H9 (cell line): ENCODE results near the gene POU2F3. TPM values are rescaled to one million over a fixed set of nuclear protein-coding genes. Genes with fewer than 3 reads are reported as not detected.

Source experiments
- DNase-seq: peaks from one replicate; pipeline ENCODE4 v3.0.0-alpha.2; 2017
- H2AFZ ChIP-seq: one replicate; pipeline ENCODE4 v1.6.1; 2013; ENCODE audit warnings: mild to moderate bottlenecking, low read length, control low read depth, moderate library complexity
- H2AK5ac ChIP-seq: 2 replicates; pipeline ENCODE4 v1.6.1; 2013; ENCODE audit warnings: low read length, control low read depth, mixed read lengths; ENCODE audit not compliant: insufficient read length
- H2BK120ac ChIP-seq: one replicate; pipeline ENCODE4 v1.6.1; 2013; ENCODE audit warnings: low read depth, mild to moderate bottlenecking, low read length, control low read depth, inconsistent platforms; ENCODE audit not compliant: poor library complexity, severe bottlenecking
- H2BK12ac ChIP-seq: 2 replicates; pipeline ENCODE4 v1.6.1; 2013; ENCODE audit warnings: low read length, control low read depth, mixed read lengths, low read depth; ENCODE audit not compliant: insufficient read length
- H2BK15ac ChIP-seq: 2 replicates; pipeline ENCODE4 v1.6.1; 2013; ENCODE audit warnings: low read depth, low read length, control low read depth
- H2BK20ac ChIP-seq: one replicate; pipeline ENCODE4 v1.6.1; 2013; ENCODE audit warnings: low read depth, mild to moderate bottlenecking, low read length, control low read depth, inconsistent platforms; ENCODE audit not compliant: poor library complexity, severe bottlenecking
- H2BK5ac ChIP-seq: 2 replicates; pipeline ENCODE4 v1.6.1; 2013; ENCODE audit warnings: low read length, control low read depth, mixed read lengths; ENCODE audit not compliant: insufficient read length
- H3K14ac ChIP-seq: 2 replicates; pipeline ENCODE4 v1.6.1; 2013; ENCODE audit warnings: low read length, control low read depth; ENCODE audit not compliant: insufficient read depth
- H3K18ac ChIP-seq: 2 replicates; pipeline ENCODE4 v1.6.1; 2013; ENCODE audit warnings: low read depth, mild to moderate bottlenecking, mixed read lengths, low read length, control low read depth; ENCODE audit not compliant: insufficient read length
- H3K23ac ChIP-seq: 2 replicates; pipeline ENCODE4 v1.6.1; 2013; ENCODE audit warnings: low read length, control low read depth, mixed read lengths, low read depth; ENCODE audit not compliant: insufficient read length
- H3K23me2 ChIP-seq: 2 replicates; pipeline ENCODE4 v1.6.1; 2013; ENCODE audit warnings: low read depth, mild to moderate bottlenecking, mixed read lengths, low read length, control low read depth; ENCODE audit not compliant: insufficient read length, poor library complexity, severe bottlenecking
- H3K27ac ChIP-seq: 2 replicates; pipeline ENCODE4 v1.5.1; 2013; ENCODE audit warnings: low read length, control low read depth, mixed read lengths, low read depth; ENCODE audit not compliant: insufficient read length
- H3K27me3 ChIP-seq: 2 replicates; pipeline ENCODE4 v1.6.1; 2013; ENCODE audit warnings: low read length, control low read depth, inconsistent platforms; ENCODE audit not compliant: insufficient read depth
- H3K4ac ChIP-seq: 2 replicates; pipeline ENCODE4 v1.6.1; 2013; ENCODE audit warnings: low read depth, mild to moderate bottlenecking, control low read depth, inconsistent platforms, low read length, moderate library complexity
- H3K4me1 ChIP-seq: 2 replicates; pipeline ENCODE4 v1.6.1; 2013; ENCODE audit warnings: low read length, control low read depth, inconsistent platforms; ENCODE audit not compliant: insufficient read depth
- H3K4me2 ChIP-seq: 2 replicates; pipeline ENCODE4 v1.6.1; 2013; ENCODE audit warnings: low read length, control low read depth, mixed read lengths; ENCODE audit not compliant: insufficient read length, insufficient read depth
- H3K56ac ChIP-seq: 2 replicates; pipeline ENCODE4 v1.6.1; 2013; ENCODE audit warnings: low read depth, mild to moderate bottlenecking, mixed read lengths, low read length, control low read depth; ENCODE audit not compliant: insufficient read length
- H3K79me1 ChIP-seq: 2 replicates; pipeline ENCODE4 v1.6.1; 2013; ENCODE audit warnings: low read depth, mild to moderate bottlenecking, moderate library complexity, low read length, control low read depth, inconsistent platforms; ENCODE audit not compliant: insufficient read depth, poor library complexity, severe bottlenecking
- H3K79me2 ChIP-seq: 2 replicates; pipeline ENCODE4 v1.6.1; 2013; ENCODE audit warnings: low read length, control low read depth, inconsistent platforms; ENCODE audit not compliant: insufficient read depth
- H3K9ac ChIP-seq: 2 replicates; pipeline ENCODE4 v1.6.1; 2013; ENCODE audit warnings: low read length, control low read depth, mixed read lengths; ENCODE audit not compliant: insufficient read length; ENCODE audit errors: extremely low read depth
- H3K9me3 ChIP-seq: one replicate; pipeline ENCODE4 v1.6.1; 2013; ENCODE audit warnings: low read depth, low read length, inconsistent platforms; ENCODE audit not compliant: control insufficient read depth
- H3T11ph ChIP-seq: one replicate; pipeline ENCODE4 v1.6.1; 2013; ENCODE audit warnings: mild to moderate bottlenecking, low read length, control low read depth, inconsistent platforms
- H4K20me1 ChIP-seq: one replicate; pipeline ENCODE4 v1.6.1; 2013; ENCODE audit not compliant: control insufficient read depth, insufficient read length, insufficient read depth
- H4K5ac ChIP-seq: 2 replicates; pipeline ENCODE4 v1.6.1; 2013; ENCODE audit warnings: low read depth, mild to moderate bottlenecking, mixed read lengths, low read length, control low read depth; ENCODE audit not compliant: insufficient read length
- H4K8ac ChIP-seq: replicated peaks from 2 replicates; pipeline ENCODE4 v1.6.1; 2013; ENCODE audit warnings: low read length, control low read depth, mixed read lengths, low read depth; ENCODE audit not compliant: insufficient read length
- H4K91ac ChIP-seq: 2 replicates; pipeline ENCODE4 v1.6.1; 2013; ENCODE audit warnings: low read depth, mild to moderate bottlenecking, moderate library complexity, mixed read lengths, low read length, control low read depth; ENCODE audit not compliant: insufficient read length
- H3K27ac Mint-ChIP-seq, 3 experiments: 2 replicates in 2 of 3; 3 replicates in 1 of 3; pipeline ENCODE4 v1.8.0; 2020 to 2021; ENCODE audit warnings: mixed read lengths in 3 of 3, mild to moderate bottlenecking in 1 of 3, moderate library complexity in 1 of 3
- H3K27me3 Mint-ChIP-seq: 2 replicates; pipeline ENCODE4 v1.8.0; 2021; ENCODE audit warnings: low read depth, mild to moderate bottlenecking, moderate library complexity, mixed read lengths
- H3K36me3 Mint-ChIP-seq, 3 experiments: 2 replicates in 2 of 3; 3 replicates in 1 of 3; pipeline ENCODE4 v1.8.0; 2020 to 2021; ENCODE audit warnings: low read depth in 3 of 3, mixed read lengths in 3 of 3; ENCODE audit not compliant: insufficient read depth in 1 of 3
- H3K4me1 Mint-ChIP-seq, 2 experiments: 2 replicates each; pipeline ENCODE4 v1.8.0; 2020; ENCODE audit warnings: mixed read lengths in 2 of 2
- H3K4me3 Mint-ChIP-seq, 2 experiments: 2 replicates in 1 of 2; 3 replicates in 1 of 2; pipeline ENCODE4 v1.8.0; 2020 to 2021; ENCODE audit warnings: mild to moderate bottlenecking in 2 of 2, mixed read lengths in 2 of 2, moderate library complexity in 1 of 2
- H3K9me3 Mint-ChIP-seq, 2 experiments: 2 replicates in 1 of 2; 3 replicates in 1 of 2; pipeline ENCODE4 v1.8.0; 2020; ENCODE audit warnings: mild to moderate bottlenecking in 2 of 2, mixed read lengths in 2 of 2, moderate library complexity in 1 of 2
- CTCF ChIP-seq: fragments of 200-600 bp; sonication (generic); conservative IDR thresholded peaks from 3 replicates; pipeline ENCODE4 v1.8.0; 2021; ENCODE audit warnings: antibody characterized with exemption, mild to moderate bottlenecking
- WGBS: extraction: QIAGEN DNeasy Blood & Tissue Kit; methylation state at CpG from one replicate; pipeline ENCODE4 v1.1.7; 2013; ENCODE audit warnings: missing lambda C conversion rate, low lambda C conversion rate, mixed read lengths; ENCODE audit not compliant: insufficient read length; ENCODE audit errors: extremely low coverage; 5-methylcytosine and 5-hydroxymethylcytosine counted together
- total RNA-seq: library from RNA; stranded (reverse); gene quantifications from 2 replicates; pipeline ENCODE4 v1.2.1, GENCODE V29; 2021

The POU2F3 gene
- total RNA-seq, 1 experiment from 2014 or later = 1.1 TPM

DNA sequence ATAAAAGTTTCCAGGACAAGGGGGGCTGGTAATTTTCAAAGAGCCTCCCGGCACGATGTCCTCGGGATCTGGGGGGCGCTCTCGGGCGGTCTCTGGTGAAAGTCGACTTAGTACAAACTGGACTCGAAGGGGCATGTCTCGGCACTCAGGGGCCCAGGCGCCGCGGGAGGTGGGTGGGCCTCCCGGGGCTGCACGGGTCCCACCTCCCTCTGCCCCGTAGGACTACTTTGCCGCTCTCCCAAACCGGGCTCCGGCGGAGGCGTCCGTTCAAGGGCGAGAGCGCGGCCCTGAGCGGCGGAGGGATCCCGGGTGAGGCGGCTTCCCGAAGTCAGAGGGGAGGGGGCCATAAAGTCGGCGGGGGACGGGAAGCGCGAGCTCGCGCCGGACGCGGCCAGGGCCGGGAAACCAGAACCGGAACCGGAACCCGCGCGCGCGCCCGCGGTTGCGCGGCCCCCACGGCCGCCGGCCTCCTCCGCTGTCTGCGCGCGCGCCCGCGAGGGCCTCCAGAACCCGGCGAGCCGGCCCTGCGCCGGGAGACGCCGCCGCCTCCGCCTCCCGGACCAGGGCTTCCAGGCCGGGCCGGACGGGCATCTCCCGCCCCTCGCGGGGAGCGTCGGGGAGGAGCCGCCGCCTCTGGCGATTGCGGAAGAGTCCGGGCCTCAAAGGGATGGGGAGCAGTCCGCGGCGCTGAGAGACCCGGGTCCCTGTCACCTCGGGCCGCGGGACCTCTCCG lies 96.1 kb downstream of the POU2F3 start, which contains the start of gene ARHGEF12:
Gene ARHGEF12, plus strand, starts transcription at position 506 of the 733 bp plus-strand sequence. CDS start 831 bp downstream, outside the sequence.
- peak; percentile 51; the same call in 2 of the 3 replicates for TF ChIP-seq CTCF
- Mint-ChIP-seq H3K36me3 (no peaks in the 10 kb centered on the region), H3K27me3 (no peaks in the 10 kb centered on the region), H3K4me3 (peak within 1 kb of the TSS; percentile 94 to 97), H3K27ac (peak within 1 kb of the TSS; percentile 21 to 64 (median 21)), H3K9me3 (no peaks in the 10 kb centered on the region), H3K4me1 (peaks cover 28 to 35% of the 10 kb centered on the region in 2 experiments)
- H3K18ac ChIP-seq = peak within 1 kb of the TSS; percentile 49
- WGBS = no CpG with 5 or more reads among the region's 92 CpGs
- H2BK5ac ChIP-seq = no peak within 1 kb of the TSS
- H3K9me3 ChIP-seq = no peaks in the 10 kb centered on the region
- H2BK20ac ChIP-seq = no peak within 1 kb of the TSS
- H3K23ac ChIP-seq = no peak within 1 kb of the TSS
- H4K5ac ChIP-seq = no peak within 1 kb of the TSS
- H3K14ac ChIP-seq = peak within 1 kb of the TSS; percentile 34; the same call in 1 of the 2 replicates
- H2BK12ac ChIP-seq = no peak within 1 kb of the TSS
- H3K9ac ChIP-seq = peak within 1 kb of the TSS; percentile 69
- H2AFZ ChIP-seq = peak within 1 kb of the TSS; percentile 51
- no peak within 1 kb of the TSS for H4K8ac ChIP-seq
- H4K91ac ChIP-seq = no peak within 1 kb of the TSS
- H2AK5ac ChIP-seq = no peak within 1 kb of the TSS
- no peak within 1 kb of the TSS for H3K4ac ChIP-seq
- peak; percentile 96 for DNase-seq
- no peaks in the 10 kb centered on the region for H3K27me3 ChIP-seq
- H3K4me2 ChIP-seq = peak within 1 kb of the TSS; percentile 96
- no peak within 1 kb of the TSS for H2BK15ac ChIP-seq
- no peak within 1 kb of the TSS for H3K56ac ChIP-seq
- H3K27ac ChIP-seq = no peak within 1 kb of the TSS
- peaks cover 17% of the 10 kb centered on the region for H3K23me2 ChIP-seq
- H3K79me1 ChIP-seq = no peaks in the 10 kb centered on the region
- H3K4me1 ChIP-seq = 0 out of 2 replicates have a peak, but pooled peaks cover 3% of the 10 kb centered on the region
- no peak within 1 kb of the TSS for H2BK120ac ChIP-seq
- H4K20me1 ChIP-seq = no peaks in the 10 kb centered on the region
- H3T11ph ChIP-seq = no peak within 1 kb of the TSS
- peaks cover 10% of the 10 kb centered on the region for H3K79me2 ChIP-seq
